K562 (cell line): ENCODE data around the gene CTSH. TPM values are rescaled to one million over a fixed set of nuclear protein-coding genes. Genes with fewer than 3 reads are reported as not detected.
"Not testable (repeated sequence)": the region's sequence is repeated elsewhere in the genome, so short reads cannot be mapped to it uniquely, and the experiment has no call there.

Experiments
- ATAC-seq: fragments of 200-7000 bp; cut with Tn5 transposase; 3 replicates; pipeline ENCODE4 v1.9.1; 2020; ENCODE audit warnings: moderate library complexity
- BruUV-seq: library from RNA; stranded (reverse); fragments of 400-500 nt; replicated peaks from 2 replicates; lab custom pipeline; 2021; lab: Mats Ljungman, UMichigan
- CTCF ChIA-PET: fragments of 300-600 bp; formaldehyde crosslinking; extraction: SDS; loops from one replicate; lab custom pipeline; 2021; ENCODE audit warnings: low intra/inter-chr PET ratio; lab: Yijun Ruan, JAX
- POLR2A ChIA-PET: fragments of 300-600, 350-650 bp; sonication (Branson Sonifier 250); formaldehyde crosslinking; extraction: SDS; loops from one replicate; lab custom pipeline; 2021; ENCODE audit warnings: antibody characterized with exemption, inconsistent platforms; lab: Yijun Ruan, JAX
- DNase-seq, 4 experiments: peaks; one replicate each; pipeline versions ENCODE4 v3.0.0 to v3.0.0-alpha.2; 2011 to 2018; ENCODE audit warnings: low spot score in 3 of 4, mixed read lengths in 3 of 4; ENCODE audit errors: extremely low read depth in 1 of 4
- FAIRE-seq: peaks from 2 replicates; lab custom pipeline; 2011; peaks lifted over from hg19 to GRCh38; lab: Jason Lieb, UNC
- H2AFZ ChIP-seq: 2 replicates; pipeline ENCODE4 v1.6.0; 2011; ENCODE audit warnings: low read depth, low read length, control low read depth, inconsistent platforms
- H3K27ac ChIP-seq: fragments of 200-600 bp; 3 replicates; pipeline ENCODE4 v1.8.0; 2011; ENCODE audit warnings: low read depth, mild to moderate bottlenecking, control low read depth, inconsistent platforms, low read length, moderate library complexity, mixed read lengths; ENCODE audit errors: extremely low read depth
- H3K27me3 ChIP-seq, 2 experiments: fragments of 300-600 bp in 1 of 2; 2 replicates in 1 of 2; 3 replicates in 1 of 2; pipeline versions ENCODE4 v1.6.0 to v1.8.0; 2011; ENCODE audit warnings: inconsistent platforms in 2 of 2, low read length in 2 of 2, mild to moderate bottlenecking in 1 of 2, mixed read lengths in 1 of 2, moderate library complexity in 1 of 2; ENCODE audit not compliant: control insufficient read depth in 2 of 2, insufficient read depth in 2 of 2
- H3K36me3 ChIP-seq: fragments of 300-600 bp; 3 replicates; pipeline ENCODE4 v1.8.0; 2011; ENCODE audit warnings: mild to moderate bottlenecking, low read length, inconsistent platforms; ENCODE audit not compliant: control insufficient read depth, insufficient read depth
- H3K4me1 ChIP-seq, 2 experiments: fragments of 200-600 bp in 1 of 2; replicated peaks in 1 of 2; 2 replicates in 1 of 2; 3 replicates in 1 of 2; pipeline versions ENCODE4 v1.5.1 to v1.8.0; 2011; ENCODE audit warnings: inconsistent platforms in 2 of 2, low read length in 2 of 2, mild to moderate bottlenecking in 1 of 2, mixed read lengths in 1 of 2, moderate library complexity in 1 of 2; ENCODE audit not compliant: control insufficient read depth in 2 of 2, insufficient read depth in 2 of 2
- H3K4me2 ChIP-seq: 2 replicates; pipeline ENCODE4 v1.6.1; 2011; ENCODE audit warnings: low read length, control low read depth, inconsistent platforms, mixed read lengths; ENCODE audit not compliant: insufficient read depth
- H3K4me3 ChIP-seq: fragments of 200-600 bp; sonication (generic), shearing (Covaris generic); 2 replicates; pipeline ENCODE4 v1.5.1; 2016; ENCODE audit warnings: control low read depth, inconsistent platforms
- H3K79me2 ChIP-seq: fragments of 200-600 bp; 3 replicates; pipeline ENCODE4 v1.8.0; 2011; ENCODE audit warnings: low read length, inconsistent platforms; ENCODE audit not compliant: control insufficient read depth, insufficient read depth
- H3K9ac ChIP-seq, 2 experiments: 2 replicates each; pipeline versions ENCODE4 v1.6.0 to v1.6.1; 2011; ENCODE audit warnings: low read depth in 2 of 2, low read length in 2 of 2, control low read depth in 1 of 2, inconsistent platforms in 1 of 2, mild to moderate bottlenecking in 1 of 2, mixed read lengths in 1 of 2; ENCODE audit not compliant: insufficient read depth in 1 of 2
- H3K9me1 ChIP-seq: one replicate; pipeline ENCODE4 v1.6.0; 2011; ENCODE audit warnings: inconsistent platforms, mild to moderate bottlenecking, low read length, moderate library complexity; ENCODE audit not compliant: control insufficient read depth, insufficient read depth
- H3K9me3 ChIP-seq: replicated peaks from 2 replicates; pipeline ENCODE4 v1.5.1; 2011; ENCODE audit warnings: low read depth, low read length, inconsistent platforms; ENCODE audit not compliant: control insufficient read depth, insufficient read depth
- H4K20me1 ChIP-seq: replicated peaks from 2 replicates; pipeline ENCODE4 v1.6.1; 2011; ENCODE audit warnings: low read length, inconsistent platforms, mixed read lengths; ENCODE audit not compliant: control insufficient read depth, insufficient read depth
- CEBPB ChIP-seq: fragments of 450-650 bp; IDR thresholded peaks from 2 replicates; pipeline ENCODE4 v1.6.1; 2016; ENCODE audit warnings: missing genetic modification characterization, missing compliant biosample characterization
- POLR2A ChIP-seq: fragments of 450-650 bp; conservative IDR thresholded peaks from 2 replicates; pipeline ENCODE4 v1.6.1; 2016
- ZBTB33 ChIP-seq: sonication (generic); formaldehyde crosslinking; IDR thresholded peaks from 2 replicates; pipeline ENCODE4 v1.8.1; 2023; ENCODE audit warnings: mild to moderate bottlenecking, missing genetic modification reagents
- ZNF121 ChIP-seq: sonication (generic); formaldehyde crosslinking; conservative IDR thresholded peaks from 2 replicates; pipeline ENCODE4 v1.8.0; 2022; ENCODE audit warnings: missing genetic modification reagents
- WGBS: fragments of 100-300 bp; shearing (Covaris generic); methylation state at CpG from one replicate; pipeline ENCODE4 v1.1.6; 2016; ENCODE audit warnings: low coverage, mixed read lengths; ENCODE audit not compliant: insufficient coverage; ENCODE audit errors: missing lambda C conversion rate; 5-methylcytosine and 5-hydroxymethylcytosine counted together
- in situ Hi-C: fragments of 300-500 bp; cut with MboI; formaldehyde crosslinking; loops from 4 replicates; pipeline ENCODE4 v1.15.0; 2018; ENCODE audit warnings: inconsistent platforms, mixed read lengths
- intact Hi-C: fragments of 100-400 bp; cut with micrococcal nuclease; formaldehyde crosslinking; loops from 2 replicates; pipeline ENCODE4 v1.14.2; 2022
- polyA plus RNA-seq, 8 experiments: library from polyadenylated mRNA; depleted of rRNA in 4 of 8; stranded (reverse) in 5 of 8; unstranded in 3 of 8; fragments of >200 nt; fragmentation: Nextera tagmentation in 2 of 8; fragmentation: Illumina TruSeq in 1 of 8; extraction: Ambion mirVana in 2 of 8; extraction: Trizol in 1 of 8; gene quantifications; 2 replicates each; pipeline versions ENCODE4 v1.2.1 to v1.2.3, GENCODE V29; 2011 to 2014; ENCODE audit warnings: inconsistent platforms in 1 of 8, missing spikeins in 1 of 8
- total RNA-seq, 7 experiments: library from RNA; depleted of rRNA in 6 of 7; stranded (reverse); fragments of >200 nt in 6 of 7; fragmentation: Illumina TruSeq in 2 of 7; extraction: Trizol in 2 of 7; gene quantifications; 2 replicates each; pipeline versions ENCODE4 v1.2.1 to v1.2.3, GENCODE V29; 2011 to 2021; ENCODE audit warnings: low replicate concordance in 1 of 7

CTSH gene
- total and polyA plus RNA-seq, 9 of the 15 experiments (the other 6 are each of a cell fraction or from before 2014, with no cell fraction given), result 15.0 to 462 (median 173) TPM

GRCh38 chr15:78928176-78928575, 16.7 kb downstream of the CTSH start:
- H3K9ac ChIP-seq, H3K9me3 ChIP-seq, H3K9me1 ChIP-seq, CTCF ChIA-PET, H3K4me3 ChIP-seq, BruUV-seq, FAIRE-seq, H3K27me3 ChIP-seq, ATAC-seq, intact Hi-C loops, DNase-seq, in situ Hi-C loops, POLR2A ChIA-PET, H3K27ac ChIP-seq, H3K4me2 ChIP-seq, H2AFZ ChIP-seq, H3K79me2 ChIP-seq, H4K20me1 ChIP-seq: not testable (repeated sequence)
- WGBS, result 95% methylated on average over 10 of the region's 14 CpGs
- Histone ChIP-seq H3K4me1 (peaks cover 11 to 26% of the 10 kb centered on the region in 2 experiments), H3K36me3 (peaks cover 82% of the 10 kb centered on the region; the same call in 2 of the 3 replicates)
- TF ChIP-seq ZBTB33 (CRISPR knock-in tag) (peak; percentile 60; the same call in 1 of the 2 replicates), CEBPB (0 out of 2 replicates have a peak, but pooled peaks have one; percentile 14), ZNF121 (CRISPR knock-in tag) (peak; percentile 35; the same call in 1 of the 2 replicates), POLR2A (0 out of 2 replicates have a peak, but pooled peaks have one; percentile 41)
